ENCODE measurements around the gene IL17RB. TPM values are rescaled to one million over a fixed set of nuclear protein-coding genes. Genes with fewer than 3 reads are reported as not detected.

The IL17RB gene
- total RNA-seq, 1 experiment from 2014 or later, result 9.8 TPM

DNA sequence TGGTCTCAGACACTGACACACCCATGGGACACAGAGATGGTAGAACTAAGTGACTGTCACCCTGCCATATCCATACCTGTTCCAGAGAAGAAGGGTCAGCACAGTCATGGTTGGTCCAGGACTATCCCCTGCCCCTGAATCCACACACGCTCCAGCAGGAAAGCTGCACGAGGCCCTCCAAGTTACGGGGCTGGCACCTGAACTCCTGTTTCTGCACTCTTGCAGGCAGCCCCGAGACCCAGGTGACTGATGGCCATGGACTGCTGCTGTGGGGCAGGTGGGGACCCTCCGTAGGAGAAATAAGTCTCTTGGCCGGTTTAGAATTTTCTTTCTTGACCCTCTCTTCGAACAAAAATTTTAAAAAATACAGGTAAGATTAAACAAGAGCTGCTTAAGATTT is 30.7 kb upstream of the IL17RB start:
- Histone ChIP-seq H3K4me2 (ENCODE audit: insufficient read depth, insufficient read length, low read length) (no peak overlapping the region), H3K27ac (ENCODE audit: insufficient read length, low read depth, low read length) (no peak overlapping the region), H3K56ac (ENCODE audit: insufficient read length, low read depth, low read length) (no peak overlapping the region), H2BK120ac (ENCODE audit: low read depth, low read length, poor library complexity, severe bottlenecking) (no peak overlapping the region), H3K4ac (ENCODE audit: low read depth, low read length) (no peak overlapping the region), H4K20me1 (ENCODE audit: control insufficient read depth, insufficient read depth, insufficient read length) (no peaks in the 10 kb centered on the region), H2BK12ac (ENCODE audit: insufficient read length, low read depth, low read length) (no peak overlapping the region), H4K8ac (replicated peaks; ENCODE audit: insufficient read length, low read depth, low read length) (no peak overlapping the region), H4K91ac (ENCODE audit: insufficient read length, low read depth, low read length) (no peak overlapping the region), H2BK5ac (ENCODE audit: insufficient read length, low read length) (no peak overlapping the region), H3K23ac (ENCODE audit: insufficient read length, low read depth, low read length) (no peak overlapping the region), H2AK5ac (ENCODE audit: insufficient read length, low read length) (no peak overlapping the region), H3K4me1 (ENCODE audit: insufficient read depth, low read length) (no peaks in the 10 kb centered on the region), H3K9me3 (ENCODE audit: control insufficient read depth, low read depth, low read length) (no peaks in the 10 kb centered on the region), H3K18ac (ENCODE audit: insufficient read length, low read depth, low read length) (no peak overlapping the region), H3K23me2 (ENCODE audit: insufficient read length, low read depth, low read length, poor library complexity, severe bottlenecking) (no peaks in the 10 kb centered on the region), H2BK20ac (ENCODE audit: low read depth, low read length, poor library complexity, severe bottlenecking) (no peak overlapping the region), H3K79me2 (ENCODE audit: insufficient read depth, low read length) (no peaks in the 10 kb centered on the region), H4K5ac (ENCODE audit: insufficient read length, low read depth, low read length) (no peak overlapping the region), H3K14ac (ENCODE audit: insufficient read depth, low read length) (no peak overlapping the region), H2BK15ac (ENCODE audit: low read depth, low read length) (no peak overlapping the region), H3K9ac (ENCODE audit: extremely low read depth, insufficient read length, low read length) (no peak overlapping the region), H2AFZ (ENCODE audit: low read length) (no peak overlapping the region), H3T11ph (ENCODE audit: low read length) (no peak overlapping the region), H3K79me1 (ENCODE audit: insufficient read depth, low read depth, low read length, poor library complexity, severe bottlenecking) (no peaks in the 10 kb centered on the region), H3K27me3 (ENCODE audit: insufficient read depth, low read length) (no peaks in the 10 kb centered on the region)
- TF ChIP-seq, protein P1, sequence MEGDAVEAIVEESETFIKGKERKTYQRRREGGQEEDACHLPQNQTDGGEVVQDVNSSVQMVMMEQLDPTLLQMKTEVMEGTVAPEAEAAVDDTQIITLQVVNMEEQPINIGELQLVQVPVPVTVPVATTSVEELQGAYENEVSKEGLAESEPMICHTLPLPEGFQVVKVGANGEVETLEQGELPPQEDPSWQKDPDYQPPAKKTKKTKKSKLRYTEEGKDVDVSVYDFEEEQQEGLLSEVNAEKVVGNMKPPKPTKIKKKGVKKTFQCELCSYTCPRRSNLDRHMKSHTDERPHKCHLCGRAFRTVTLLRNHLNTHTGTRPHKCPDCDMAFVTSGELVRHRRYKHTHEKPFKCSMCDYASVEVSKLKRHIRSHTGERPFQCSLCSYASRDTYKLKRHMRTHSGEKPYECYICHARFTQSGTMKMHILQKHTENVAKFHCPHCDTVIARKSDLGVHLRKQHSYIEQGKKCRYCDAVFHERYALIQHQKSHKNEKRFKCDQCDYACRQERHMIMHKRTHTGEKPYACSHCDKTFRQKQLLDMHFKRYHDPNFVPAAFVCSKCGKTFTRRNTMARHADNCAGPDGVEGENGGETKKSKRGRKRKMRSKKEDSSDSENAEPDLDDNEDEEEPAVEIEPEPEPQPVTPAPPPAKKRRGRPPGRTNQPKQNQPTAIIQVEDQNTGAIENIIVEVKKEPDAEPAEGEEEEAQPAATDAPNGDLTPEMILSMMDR (conservative IDR thresholded peaks at IDR 0.05), result no peak
- H3K36me3 Mint-ChIP-seq (ENCODE audit: insufficient read depth in 1 of 3, low read depth in 3 of 3), result peaks cover 0 to 31% (median 18%) of the 10 kb centered on the region in 3 experiments; a peak in 6 of 7 replicates
- H3K27ac Mint-ChIP-seq, result no peak overlapping the region; a peak in 1 of 7 replicates
- DNase-seq, result no peak
- no peak overlapping the region for H3K4me3 Mint-ChIP-seq
- no peaks in the 10 kb centered on the region for H3K9me3 Mint-ChIP-seq
- WGBS (ENCODE audit: extremely low coverage, insufficient read length, low lambda C conversion rate), result no CpG with 5 or more reads among the region's 7 CpGs
- no peaks in the 10 kb centered on the region; a peak in 1 of 4 replicates for H3K4me1 Mint-ChIP-seq
- no peaks in the 10 kb centered on the region; the same call in 1 of the 2 replicates for H3K27me3 Mint-ChIP-seq (ENCODE audit: low read depth)

Measured in H9 (cell line).